Measurements from ENCODE around the gene ZRSR2.

Gene ZRSR2

DNA sequence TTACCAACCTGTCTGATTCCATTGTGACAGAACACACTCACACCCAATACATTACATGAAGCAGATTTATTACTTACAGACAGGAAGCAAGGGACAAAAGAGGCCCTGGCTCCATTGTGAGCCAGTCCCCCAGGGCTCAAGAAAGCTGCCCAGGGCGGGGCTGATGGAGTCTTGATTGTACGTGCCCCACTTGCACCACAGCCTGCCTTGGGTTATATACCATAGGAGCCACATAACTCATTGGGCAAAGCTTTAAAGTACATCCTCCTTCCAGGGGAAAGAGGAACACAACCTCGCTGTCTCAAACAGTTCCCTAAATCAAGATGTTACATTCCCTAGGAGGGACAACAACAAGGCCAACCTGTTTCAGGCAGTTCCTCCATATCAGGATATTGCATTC, 3.4 kb upstream of the ZRSR2 start:
- H3K9ac ChIP-seq (ENCODE audit: low read length), result no peak overlapping the region
- peaks cover 37% of the 10 kb centered on the region for H3K4me1 ChIP-seq (ENCODE audit: low read length)
- H3K4me3 ChIP-seq (ENCODE audit: low read length), result no peak overlapping the region
- no peak overlapping the region for H2AFZ ChIP-seq (ENCODE audit: low read depth, low read length)
- peaks cover 6% of the 10 kb centered on the region for H3K36me3 ChIP-seq (replicated peaks; ENCODE audit: low read depth, low read length)
- TF ChIP-seq, protein P1, sequence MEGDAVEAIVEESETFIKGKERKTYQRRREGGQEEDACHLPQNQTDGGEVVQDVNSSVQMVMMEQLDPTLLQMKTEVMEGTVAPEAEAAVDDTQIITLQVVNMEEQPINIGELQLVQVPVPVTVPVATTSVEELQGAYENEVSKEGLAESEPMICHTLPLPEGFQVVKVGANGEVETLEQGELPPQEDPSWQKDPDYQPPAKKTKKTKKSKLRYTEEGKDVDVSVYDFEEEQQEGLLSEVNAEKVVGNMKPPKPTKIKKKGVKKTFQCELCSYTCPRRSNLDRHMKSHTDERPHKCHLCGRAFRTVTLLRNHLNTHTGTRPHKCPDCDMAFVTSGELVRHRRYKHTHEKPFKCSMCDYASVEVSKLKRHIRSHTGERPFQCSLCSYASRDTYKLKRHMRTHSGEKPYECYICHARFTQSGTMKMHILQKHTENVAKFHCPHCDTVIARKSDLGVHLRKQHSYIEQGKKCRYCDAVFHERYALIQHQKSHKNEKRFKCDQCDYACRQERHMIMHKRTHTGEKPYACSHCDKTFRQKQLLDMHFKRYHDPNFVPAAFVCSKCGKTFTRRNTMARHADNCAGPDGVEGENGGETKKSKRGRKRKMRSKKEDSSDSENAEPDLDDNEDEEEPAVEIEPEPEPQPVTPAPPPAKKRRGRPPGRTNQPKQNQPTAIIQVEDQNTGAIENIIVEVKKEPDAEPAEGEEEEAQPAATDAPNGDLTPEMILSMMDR (IDR thresholded peaks at IDR 0.05; ENCODE audit: low read depth, low read length), result no peak
- no peak for TF ChIP-seq EZH2phosphoT487 (IDR thresholded peaks at IDR 0.05; ENCODE audit: low read depth)
- peaks cover 14% of the 10 kb centered on the region for H3K79me2 ChIP-seq (ENCODE audit: low read length)
- no peak overlapping the region for H3K27ac ChIP-seq (ENCODE audit: low read length)
- H4K20me1 ChIP-seq (ENCODE audit: insufficient read depth, low read length), result no peaks in the 10 kb centered on the region
- no peak overlapping the region for H3K4me2 ChIP-seq (ENCODE audit: low read length)
- no peaks in the 10 kb centered on the region for H3K27me3 ChIP-seq (ENCODE audit: low read depth, low read length)
- H3K9me3 ChIP-seq (ENCODE audit: insufficient read depth, low read length), result no peaks in the 10 kb centered on the region

DNA sequence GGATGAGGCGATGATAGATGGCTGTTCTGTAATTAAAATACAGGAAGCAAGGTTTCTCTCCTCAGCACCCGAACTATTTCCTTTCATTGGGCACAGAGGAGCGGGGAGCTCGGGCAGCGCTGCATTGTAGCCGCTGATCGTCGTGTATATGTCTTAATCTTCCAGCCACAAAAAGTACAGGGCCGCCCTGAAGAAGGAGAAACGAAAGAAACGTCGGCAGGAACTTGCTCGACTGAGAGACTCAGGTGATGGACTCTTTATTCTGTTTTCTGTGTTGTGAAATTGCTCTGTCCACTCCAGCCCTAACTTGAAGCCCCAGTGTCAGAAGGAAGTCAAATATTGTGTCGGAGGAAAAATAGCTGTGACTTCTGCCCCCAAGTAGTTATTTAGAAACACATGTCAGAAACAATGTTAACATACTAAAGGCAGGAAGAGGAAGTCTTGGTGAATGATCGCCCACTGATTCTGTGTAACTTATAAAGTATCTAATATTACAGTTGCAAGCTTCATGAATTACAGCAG, 546 bp downstream of the ZRSR2 start:
- TF ChIP-seq EZH2phosphoT487 (IDR thresholded peaks at IDR 0.05; ENCODE audit: low read depth), result no peak
- TF ChIP-seq, protein P1 (IDR thresholded peaks at IDR 0.05; ENCODE audit: low read depth, low read length), result no peak
- peaks cover 44% of the 10 kb centered on the region for H3K79me2 ChIP-seq (ENCODE audit: low read length)
- H3K27me3 ChIP-seq (ENCODE audit: low read depth, low read length), result no peaks in the 10 kb centered on the region
- H3K36me3 ChIP-seq (replicated peaks; ENCODE audit: low read depth, low read length), result peaks cover 4% of the 10 kb centered on the region
- no peaks in the 10 kb centered on the region for H3K9me3 ChIP-seq (ENCODE audit: insufficient read depth, low read length)
- H3K27ac ChIP-seq (ENCODE audit: low read length), result peak overlapping the region; percentile 82
- peak overlapping the region; percentile 95 for H3K4me3 ChIP-seq (ENCODE audit: low read length)
- peak overlapping the region; percentile 85 for H3K9ac ChIP-seq (ENCODE audit: low read length)
- H3K4me2 ChIP-seq (ENCODE audit: low read length), result peak overlapping the region; percentile 52
- H2AFZ ChIP-seq (ENCODE audit: low read depth, low read length), result peak overlapping the region; percentile 47; the same call in 1 of the 2 replicates
- H3K4me1 ChIP-seq (ENCODE audit: low read length), result peaks cover 26% of the 10 kb centered on the region
- H4K20me1 ChIP-seq (ENCODE audit: insufficient read depth, low read length), result no peaks in the 10 kb centered on the region

DNA sequence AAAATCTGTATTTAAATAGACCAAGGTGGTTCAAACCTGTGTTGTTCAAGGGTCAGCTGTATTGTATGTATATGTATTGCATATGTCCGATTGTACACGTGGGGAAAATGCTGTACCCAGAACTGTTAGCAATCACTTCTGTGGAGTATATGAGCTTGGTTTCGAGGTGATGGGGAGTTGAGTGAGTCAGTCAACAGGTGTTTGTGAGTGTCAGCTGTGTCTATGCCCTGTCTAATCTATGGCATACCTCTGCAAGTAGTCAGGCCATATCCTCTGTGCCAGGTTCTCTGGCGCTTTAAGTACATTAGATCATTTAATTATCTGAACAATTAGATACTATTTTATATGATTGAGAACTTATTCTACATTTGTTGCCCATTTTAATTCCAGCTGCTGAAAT, 7.4 kb downstream of the ZRSR2 start:
- Histone ChIP-seq H3K79me2 (ENCODE audit: low read length) (peaks cover 38% of the 10 kb centered on the region), H3K4me3 (ENCODE audit: low read length) (no peak overlapping the region), H2AFZ (ENCODE audit: low read depth, low read length) (no peak overlapping the region), H3K27ac (ENCODE audit: low read length) (no peak overlapping the region), H4K20me1 (ENCODE audit: insufficient read depth, low read length) (no peaks in the 10 kb centered on the region), H3K36me3 (replicated peaks; ENCODE audit: low read depth, low read length) (peaks cover 4% of the 10 kb centered on the region), H3K9ac (ENCODE audit: low read length) (no peak overlapping the region), H3K4me1 (ENCODE audit: low read length) (no peaks in the 10 kb centered on the region), H3K27me3 (ENCODE audit: low read depth, low read length) (no peaks in the 10 kb centered on the region), H3K4me2 (ENCODE audit: low read length) (no peak overlapping the region), H3K9me3 (ENCODE audit: insufficient read depth, low read length) (no peaks in the 10 kb centered on the region)
- no peak for TF ChIP-seq EZH2phosphoT487 (IDR thresholded peaks at IDR 0.05; ENCODE audit: low read depth)
- TF ChIP-seq, protein P1 (IDR thresholded peaks at IDR 0.05; ENCODE audit: low read depth, low read length), result no peak

DNA sequence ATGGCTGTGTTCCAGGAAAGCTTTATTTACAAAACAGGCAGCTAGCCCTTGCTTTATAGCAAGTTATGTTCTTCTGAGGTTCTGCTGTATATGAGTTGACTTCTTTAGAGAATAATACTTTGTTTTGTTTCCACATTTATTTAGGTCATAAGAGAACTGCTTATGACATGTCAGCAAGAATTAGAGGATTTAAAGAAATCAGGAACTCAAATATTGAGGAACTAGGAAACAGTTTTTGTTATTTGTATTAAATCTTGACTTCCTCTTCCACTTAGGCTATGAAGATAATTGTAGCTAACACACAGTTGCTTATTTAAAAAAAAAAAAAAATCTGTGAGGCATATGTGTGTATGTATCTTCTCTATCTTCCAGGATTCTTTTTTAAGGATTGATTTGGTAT, 14.3 kb downstream of the ZRSR2 start:
- H3K4me2 ChIP-seq (ENCODE audit: low read length), result no peak overlapping the region
- no peak overlapping the region for H3K27ac ChIP-seq (ENCODE audit: low read length)
- no peaks in the 10 kb centered on the region for H4K20me1 ChIP-seq (ENCODE audit: insufficient read depth, low read length)
- no peaks in the 10 kb centered on the region for H3K9me3 ChIP-seq (ENCODE audit: insufficient read depth, low read length)
- H3K4me3 ChIP-seq (ENCODE audit: low read length), result no peak overlapping the region
- peaks cover 9% of the 10 kb centered on the region for H3K4me1 ChIP-seq (ENCODE audit: low read length)
- H3K79me2 ChIP-seq (ENCODE audit: low read length), result no peaks in the 10 kb centered on the region
- TF ChIP-seq, protein P1 (IDR thresholded peaks at IDR 0.05; ENCODE audit: low read depth, low read length), result no peak
- no peak for TF ChIP-seq EZH2phosphoT487 (IDR thresholded peaks at IDR 0.05; ENCODE audit: low read depth)
- no peak overlapping the region for H2AFZ ChIP-seq (ENCODE audit: low read depth, low read length)
- no peaks in the 10 kb centered on the region for H3K27me3 ChIP-seq (ENCODE audit: low read depth, low read length)
- H3K36me3 ChIP-seq (replicated peaks; ENCODE audit: low read depth, low read length), result peaks cover 20% of the 10 kb centered on the region
- H3K9ac ChIP-seq (ENCODE audit: low read length), result no peak overlapping the region

Data from OCI-LY3 (cell line).